ENCODE results near the gene MEGF6.

DNA sequence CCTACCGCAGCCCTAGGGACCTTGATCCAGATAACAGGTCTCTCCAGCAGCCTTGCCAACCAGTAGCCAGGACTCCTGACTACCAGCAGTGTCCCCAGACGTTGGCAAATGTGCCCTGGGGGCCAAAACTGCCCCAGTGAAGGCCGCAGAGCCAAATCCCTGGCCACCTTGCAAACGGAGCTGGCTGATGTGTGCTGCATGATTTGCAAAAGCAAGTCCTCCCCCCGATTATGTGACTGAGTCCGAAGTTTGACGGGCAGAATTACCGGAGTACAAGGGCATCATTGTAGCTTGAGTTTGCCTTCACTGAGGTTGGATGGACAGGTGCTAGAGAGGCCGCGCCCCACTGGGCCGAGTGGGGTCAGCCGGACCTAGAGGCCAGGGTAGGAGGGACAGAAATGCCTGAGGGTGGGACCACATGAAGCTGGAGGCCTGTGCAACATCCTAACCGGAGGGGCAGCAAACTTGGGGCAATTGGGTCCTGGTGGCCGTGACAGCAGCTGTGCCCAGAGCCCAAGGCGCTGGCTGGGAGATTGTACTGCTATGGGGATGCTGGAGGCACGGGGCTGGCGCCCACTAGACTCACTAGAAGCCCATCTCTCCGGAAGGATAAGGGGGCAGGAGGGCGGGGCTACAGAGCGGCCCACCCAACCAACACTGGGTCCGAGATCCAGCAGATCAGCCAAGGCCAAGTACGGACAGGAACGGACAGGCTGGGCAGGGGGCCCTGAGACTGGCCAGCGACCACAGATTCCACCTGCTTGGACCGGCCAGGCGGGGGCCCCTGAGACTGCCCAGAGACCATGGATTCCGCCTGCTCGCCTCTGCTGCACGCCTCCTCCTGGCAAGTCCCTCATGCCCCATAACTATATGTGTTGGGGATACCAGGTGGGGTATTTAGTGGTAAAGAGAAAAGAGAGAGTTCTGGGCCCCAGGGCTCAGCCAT is 154.1 kb downstream of the MEGF6 start:
- TF ChIP-seq, protein P1, sequence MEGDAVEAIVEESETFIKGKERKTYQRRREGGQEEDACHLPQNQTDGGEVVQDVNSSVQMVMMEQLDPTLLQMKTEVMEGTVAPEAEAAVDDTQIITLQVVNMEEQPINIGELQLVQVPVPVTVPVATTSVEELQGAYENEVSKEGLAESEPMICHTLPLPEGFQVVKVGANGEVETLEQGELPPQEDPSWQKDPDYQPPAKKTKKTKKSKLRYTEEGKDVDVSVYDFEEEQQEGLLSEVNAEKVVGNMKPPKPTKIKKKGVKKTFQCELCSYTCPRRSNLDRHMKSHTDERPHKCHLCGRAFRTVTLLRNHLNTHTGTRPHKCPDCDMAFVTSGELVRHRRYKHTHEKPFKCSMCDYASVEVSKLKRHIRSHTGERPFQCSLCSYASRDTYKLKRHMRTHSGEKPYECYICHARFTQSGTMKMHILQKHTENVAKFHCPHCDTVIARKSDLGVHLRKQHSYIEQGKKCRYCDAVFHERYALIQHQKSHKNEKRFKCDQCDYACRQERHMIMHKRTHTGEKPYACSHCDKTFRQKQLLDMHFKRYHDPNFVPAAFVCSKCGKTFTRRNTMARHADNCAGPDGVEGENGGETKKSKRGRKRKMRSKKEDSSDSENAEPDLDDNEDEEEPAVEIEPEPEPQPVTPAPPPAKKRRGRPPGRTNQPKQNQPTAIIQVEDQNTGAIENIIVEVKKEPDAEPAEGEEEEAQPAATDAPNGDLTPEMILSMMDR (IDR thresholded peaks at IDR 0.05): no peak
- TF ChIP-seq ZFX (IDR thresholded peaks at IDR 0.05; ENCODE audit: borderline replicate concordance): no peak
